OCI-LY3 (cell line): ENCODE results near the gene AHNAK.
"Not testable (repeated sequence)": the region's sequence is repeated elsewhere in the genome, so short reads cannot be mapped to it uniquely, and the experiment has no call there.

Experiments used
- H2AFZ ChIP-seq: fragments of 200-600, 300-600 bp; shearing (Covaris generic); 2 replicates; pipeline ENCODE4 v1.6.0; 2014; ENCODE audit warnings: antibody characterized with exemption, low read depth, low read length
- H3K27ac ChIP-seq: fragments of 200-600, 300-600 bp; sonication (generic); 2 replicates; pipeline ENCODE4 v1.5.1; 2014; ENCODE audit warnings: mild to moderate bottlenecking, low read length, moderate library complexity, mixed read lengths
- H3K27me3 ChIP-seq: fragments of 200-600, 300-600 bp; sonication (generic); 2 replicates; pipeline ENCODE4 v1.6.1; 2014; ENCODE audit warnings: low read depth, low read length, mixed read lengths
- H3K36me3 ChIP-seq: fragments of 200-600, 300-600 bp; sonication (generic); replicated peaks from 2 replicates; pipeline ENCODE3; 2014; ENCODE audit warnings: low read depth, low read length, mixed read lengths
- H3K4me1 ChIP-seq: fragments of 300-600, 200-600 bp; sonication (generic); 2 replicates; pipeline ENCODE4 v1.6.1; 2014; ENCODE audit warnings: low read length, mixed read lengths
- H3K4me2 ChIP-seq: fragments of 200-600, 300-600 bp; sonication (generic); 2 replicates; pipeline ENCODE4 v1.6.1; 2014; ENCODE audit warnings: low read length, mixed read lengths
- H3K4me3 ChIP-seq: fragments of 300-600, 200-600 bp; sonication (generic); 2 replicates; pipeline ENCODE4 v1.5.1; 2014; ENCODE audit warnings: antibody characterized with exemption, mild to moderate bottlenecking, low read length, moderate library complexity
- H3K79me2 ChIP-seq: fragments of 300-600, 200-600 bp; shearing (Covaris generic); 2 replicates; pipeline ENCODE4 v1.6.1; 2014; ENCODE audit warnings: mild to moderate bottlenecking, low read length, mixed read lengths
- H3K9ac ChIP-seq: fragments of 300-600, 200-600 bp; shearing (Covaris generic); 2 replicates; pipeline ENCODE4 v1.6.0; 2014; ENCODE audit warnings: mild to moderate bottlenecking, low read length, moderate library complexity
- H3K9me3 ChIP-seq: fragments of 200-600, 300-600 bp; shearing (Covaris generic); 2 replicates; pipeline ENCODE4 v1.6.1; 2014; ENCODE audit warnings: low read length, mixed read lengths; ENCODE audit not compliant: insufficient read depth
- H4K20me1 ChIP-seq: fragments of 200-600, 300-600 bp; sonication (generic); 2 replicates; pipeline ENCODE4 v1.6.1; 2016; ENCODE audit warnings: low read length, mixed read lengths; ENCODE audit not compliant: insufficient read depth
- CTCF ChIP-seq: fragments of 200-600, 300-600 bp; sonication (generic); IDR thresholded peaks from 2 replicates; pipeline ENCODE4 v1.5.1; 2014; ENCODE audit warnings: antibody characterized with exemption, low read length, low read depth
- EZH2phosphoT487 ChIP-seq: fragments of 200-600 bp; shearing (Covaris generic); IDR thresholded peaks from 2 replicates; pipeline ENCODE4 v1.6.1; 2018; ENCODE audit warnings: antibody characterized with exemption, mixed run types, low read depth

The AHNAK gene

GRCh38 chr11:62500650-62501030 is 46.0 kb downstream of the AHNAK start:
- Histone ChIP-seq H3K4me3 (no peak overlapping the region), H3K9me3 (no peaks in the 10 kb centered on the region), H3K4me1 (no peaks in the 10 kb centered on the region), H2AFZ (no peak overlapping the region), H3K4me2 (no peak overlapping the region), H3K79me2 (no peaks in the 10 kb centered on the region), H3K36me3 (no peaks in the 10 kb centered on the region), H3K27me3 (peaks cover 14% of the 10 kb centered on the region; the same call in 1 of the 2 replicates), H4K20me1 (0 out of 2 replicates have a peak, but pooled peaks cover 3% of the 10 kb centered on the region), H3K9ac (no peak overlapping the region), H3K27ac (no peak overlapping the region)
- TF ChIP-seq EZH2phosphoT487 (no peak), CTCF (no peak)

GRCh38 chr11:62499944-62500649 is 46.5 kb downstream of the AHNAK start:
- H4K20me1 ChIP-seq, result 0 out of 2 replicates have a peak, but pooled peaks cover 3% of the 10 kb centered on the region
- H3K27me3 ChIP-seq, result peaks cover 14% of the 10 kb centered on the region; the same call in 1 of the 2 replicates
- no peak overlapping the region for H3K27ac ChIP-seq
- no peaks in the 10 kb centered on the region for H3K9me3 ChIP-seq
- H3K4me2 ChIP-seq, result no peak overlapping the region
- H3K36me3 ChIP-seq, result no peaks in the 10 kb centered on the region
- H2AFZ ChIP-seq, result no peak overlapping the region
- H3K4me1 ChIP-seq, result no peaks in the 10 kb centered on the region
- H3K9ac ChIP-seq, result no peak overlapping the region
- no peak for TF ChIP-seq EZH2phosphoT487
- TF ChIP-seq CTCF, result no peak
- H3K4me3 ChIP-seq, result no peak overlapping the region
- no peaks in the 10 kb centered on the region for H3K79me2 ChIP-seq

- not testable (repeated sequence) for H3K79me2 ChIP-seq, H3K27ac ChIP-seq, H3K4me3 ChIP-seq, H2AFZ ChIP-seq, H3K36me3 ChIP-seq, H4K20me1 ChIP-seq, H3K4me1 ChIP-seq, H3K9me3 ChIP-seq, H3K9ac ChIP-seq, H3K4me2 ChIP-seq
- peaks cover 14% of the 10 kb centered on the region; the same call in 1 of the 2 replicates for H3K27me3 ChIP-seq
Measured at GRCh38 chr11:62499311-62499943, 47.2 kb downstream of the AHNAK start.

GRCh38 chr11:62498492-62499286 is 47.9 kb downstream of the AHNAK start:
- peaks cover 14% of the 10 kb centered on the region; the same call in 1 of the 2 replicates for H3K27me3 ChIP-seq
- H4K20me1 ChIP-seq, result 0 out of 2 replicates have a peak, but pooled peaks cover 3% of the 10 kb centered on the region
- H3K4me3 ChIP-seq, result no peak overlapping the region
- TF ChIP-seq EZH2phosphoT487 (no peak), CTCF (no peak)
- no peaks in the 10 kb centered on the region for H3K9me3 ChIP-seq
- H3K27ac ChIP-seq, result no peak overlapping the region
- no peak overlapping the region for H3K4me2 ChIP-seq
- H3K4me1 ChIP-seq, result no peaks in the 10 kb centered on the region
- no peaks in the 10 kb centered on the region for H3K79me2 ChIP-seq
- H2AFZ ChIP-seq, result no peak overlapping the region
- no peak overlapping the region for H3K9ac ChIP-seq
- no peaks in the 10 kb centered on the region for H3K36me3 ChIP-seq
